Skeletal muscle satellite cell (primary cell): ENCODE measurements around the gene ARRDC1.
A peak's percentile ranks its signal among the peaks of the same experiment; 100 is the strongest.

Source experiments
- H3K27me3 ChIP-seq: 2 replicates; pipeline ENCODE4 v1.7.0; 2013; ENCODE audit warnings: low read length; ENCODE audit not compliant: control insufficient read depth, insufficient read depth
- H3K36me3 ChIP-seq: 2 replicates; pipeline ENCODE4 v1.7.0; 2013; ENCODE audit warnings: mild to moderate bottlenecking, control low read depth, low read length; ENCODE audit not compliant: insufficient read depth
- H3K4me1 ChIP-seq: 2 replicates; pipeline ENCODE4 v1.7.0; 2013; ENCODE audit warnings: low read length; ENCODE audit not compliant: control insufficient read depth, insufficient read depth
- H3K4me2 ChIP-seq: 2 replicates; pipeline ENCODE4 v1.7.0; 2013; ENCODE audit warnings: mild to moderate bottlenecking, low read length
- H3K4me3 ChIP-seq: 2 replicates; pipeline ENCODE4 v1.7.0; 2013; ENCODE audit warnings: low read length
- H3K9ac ChIP-seq: 2 replicates; pipeline ENCODE4 v1.7.0; 2013; ENCODE audit warnings: mild to moderate bottlenecking, low read depth, low read length, moderate library complexity
- H3K9me3 ChIP-seq: replicated peaks from 2 replicates; pipeline ENCODE4 v1.7.0; 2013; ENCODE audit warnings: mild to moderate bottlenecking, control low read depth, low read length

The ARRDC1 gene

DNA sequence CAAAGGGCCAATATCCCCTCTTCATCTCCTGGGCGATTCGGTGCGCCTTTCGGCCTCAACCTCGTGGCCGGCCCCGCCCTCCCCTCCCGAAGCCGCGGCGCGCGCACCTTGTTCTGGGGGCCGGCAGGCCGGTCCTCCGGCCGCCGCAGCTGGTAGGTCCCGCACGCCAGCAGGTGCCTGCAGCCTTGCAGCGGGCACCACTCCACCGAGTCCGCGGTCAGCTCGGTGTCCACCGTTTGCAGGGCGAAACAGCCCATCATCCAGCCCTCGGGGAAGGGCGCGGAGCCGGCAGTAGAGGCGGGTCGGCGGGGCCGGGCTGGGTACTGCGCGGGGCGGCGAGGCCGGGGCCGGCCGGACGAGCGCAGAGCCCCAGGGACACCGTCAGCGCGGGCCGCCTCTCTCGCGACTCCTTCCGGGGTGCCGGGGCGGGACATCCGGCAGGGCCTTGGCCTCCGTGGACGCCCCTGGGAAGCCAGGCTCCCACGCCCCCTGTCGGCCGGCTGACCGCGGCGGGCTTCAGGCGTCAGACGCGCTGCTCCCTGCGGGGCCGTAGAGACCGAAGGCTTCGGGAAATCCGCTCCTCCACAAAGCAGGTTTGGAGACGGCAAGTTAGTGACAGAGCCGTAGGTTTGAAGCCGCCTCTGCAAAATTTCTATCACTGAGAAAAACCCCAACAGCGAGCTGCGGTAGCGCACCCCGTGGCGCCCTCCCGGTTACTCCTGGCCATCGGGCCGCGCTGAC is 26.8 kb upstream of the ARRDC1 start, which contains the start of gene DPH7:
TSS of gene DPH7 (minus strand) at position 408 of the 741 bp plus-strand sequence. CDS start at position 260, 148 bp downstream.
- Histone ChIP-seq H3K36me3 (peaks cover 45% of the 10 kb centered on the region), H3K4me3 (peak within 1 kb of the TSS; percentile 97)

GRCh38 chr9:137579259-137579604 is 26.3 kb upstream of the ARRDC1 start:
- Histone ChIP-seq H3K4me2 (peak overlapping the region; percentile 87), H3K36me3 (peaks cover 41% of the 10 kb centered on the region), H3K27me3 (no peaks in the 10 kb centered on the region), H3K9ac (peak overlapping the region; percentile 79), H3K4me1 (peaks cover 20% of the 10 kb centered on the region), H3K4me3 (peak overlapping the region; percentile 97), H3K9me3 (no peaks in the 10 kb centered on the region)

More for the DNA sequence above, 26.8 kb upstream of the ARRDC1 start, which contains the start of gene DPH7:
- Histone ChIP-seq H3K4me1 (peaks cover 20% of the 10 kb centered on the region), H3K9me3 (no peaks in the 10 kb centered on the region), H3K27me3 (no peaks in the 10 kb centered on the region), H3K9ac (peak within 1 kb of the TSS; percentile 91), H3K4me2 (peak within 1 kb of the TSS; percentile 87)

DNA sequence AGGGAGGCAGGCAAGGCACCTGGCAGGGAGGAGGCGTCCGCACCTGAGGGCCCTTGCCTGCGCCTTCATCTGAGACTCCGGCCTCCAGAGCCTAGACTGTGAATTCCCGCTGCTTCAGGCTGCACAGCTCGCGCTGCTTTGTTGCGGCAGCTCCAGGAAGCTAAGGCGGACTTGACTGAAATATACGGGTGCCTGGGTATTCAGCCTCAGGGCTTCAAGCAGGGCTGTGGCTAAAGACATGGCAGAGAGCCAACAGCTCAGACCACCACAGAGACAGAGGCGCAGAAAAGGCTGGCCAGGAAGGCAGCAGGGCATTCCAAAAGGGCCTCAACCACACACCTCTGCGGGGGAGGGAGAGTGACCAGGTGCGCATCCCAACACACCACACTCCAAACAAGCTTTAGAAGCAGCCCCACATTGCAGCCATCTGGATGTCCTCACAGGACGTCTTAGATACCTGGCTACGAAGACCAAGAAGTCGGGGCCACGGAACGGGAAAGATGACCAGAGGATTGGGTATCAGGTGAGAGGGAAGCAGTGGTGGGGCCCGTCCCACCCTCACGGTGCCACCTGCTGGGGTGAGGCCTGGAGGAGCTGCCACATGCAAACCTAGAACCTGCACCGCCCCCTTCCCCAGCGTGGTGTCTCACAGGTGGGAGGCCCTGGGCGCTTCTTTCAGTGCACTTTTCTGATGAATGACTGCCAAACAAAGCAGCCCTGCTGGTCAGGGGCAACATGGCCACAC is 25.1 kb upstream of the ARRDC1 start:
- peaks cover 20% of the 10 kb centered on the region for H3K4me1 ChIP-seq
- no peaks in the 10 kb centered on the region for H3K9me3 ChIP-seq

GRCh38 chr9:137580954-137581322 is 24.5 kb upstream of the ARRDC1 start:
- H3K4me2 ChIP-seq: no peak overlapping the region
- no peak overlapping the region for H3K4me3 ChIP-seq
- H3K27me3 ChIP-seq: no peaks in the 10 kb centered on the region
- no peak overlapping the region for H3K9ac ChIP-seq
- H3K9me3 ChIP-seq: no peaks in the 10 kb centered on the region
- H3K36me3 ChIP-seq: peaks cover 33% of the 10 kb centered on the region
- peaks cover 19% of the 10 kb centered on the region for H3K4me1 ChIP-seq

More for the DNA sequence above, 25.1 kb upstream of the ARRDC1 start:
- Histone ChIP-seq H3K36me3 (peaks cover 33% of the 10 kb centered on the region), H3K4me3 (no peak overlapping the region), H3K27me3 (no peaks in the 10 kb centered on the region), H3K4me2 (no peak overlapping the region), H3K9ac (no peak overlapping the region)

DNA sequence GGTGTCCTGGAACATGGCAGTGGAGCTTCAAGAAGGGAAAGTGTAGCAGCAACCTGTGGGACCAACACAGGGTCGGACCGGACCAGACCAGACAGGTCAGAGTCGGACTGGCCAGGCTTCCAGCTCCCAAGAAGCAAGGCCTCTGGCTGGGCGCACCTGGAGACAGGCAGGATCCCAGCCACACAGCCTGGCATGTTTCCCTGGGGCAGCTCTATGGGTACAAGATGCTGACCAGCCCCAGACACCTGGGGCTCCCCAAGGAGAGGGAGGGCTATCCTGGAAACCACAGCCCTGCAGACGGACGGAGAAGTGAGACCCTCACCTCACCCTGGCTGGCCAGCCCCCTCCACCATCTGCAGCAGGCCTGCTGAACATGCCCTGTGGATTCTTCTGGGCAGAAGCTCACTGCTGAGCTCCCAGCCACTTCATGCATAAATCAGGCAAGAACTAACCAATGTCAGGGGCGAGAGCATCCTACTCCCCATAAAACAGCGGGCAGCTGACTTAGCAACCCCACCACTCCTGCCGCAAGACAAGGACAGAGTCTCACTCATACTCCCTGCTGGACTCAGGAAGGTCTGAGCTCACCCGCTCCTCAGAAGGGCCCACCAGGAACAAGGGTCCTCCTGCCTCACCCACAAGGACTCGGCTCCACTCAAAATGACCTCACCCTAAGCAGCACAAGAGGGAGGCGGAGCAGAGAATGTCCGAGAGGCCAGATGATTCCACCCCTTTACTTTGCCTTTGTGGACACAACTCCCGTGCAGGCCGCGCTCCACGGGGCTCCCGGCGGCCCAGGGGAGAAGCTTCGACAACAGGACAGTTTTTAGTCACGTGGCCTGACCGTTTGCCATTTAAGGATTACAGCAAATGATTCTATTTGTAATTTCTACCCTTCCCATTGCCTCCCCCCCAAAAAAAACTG is 23.9 kb upstream of the ARRDC1 start:
- no peaks in the 10 kb centered on the region for H3K27me3 ChIP-seq
- no peak overlapping the region for H3K4me2 ChIP-seq
- no peaks in the 10 kb centered on the region for H3K9me3 ChIP-seq
- no peak overlapping the region for H3K9ac ChIP-seq
- peaks cover 14% of the 10 kb centered on the region for H3K4me1 ChIP-seq
- H3K36me3 ChIP-seq: peaks cover 38% of the 10 kb centered on the region
- no peak overlapping the region for H3K4me3 ChIP-seq

GRCh38 chr9:137582286-137582860 is 23.1 kb upstream of the ARRDC1 start:
- Histone ChIP-seq H3K9ac (no peak overlapping the region), H3K4me3 (no peak overlapping the region), H3K36me3 (peaks cover 45% of the 10 kb centered on the region), H3K9me3 (no peaks in the 10 kb centered on the region), H3K27me3 (no peaks in the 10 kb centered on the region), H3K4me2 (no peak overlapping the region), H3K4me1 (peaks cover 9% of the 10 kb centered on the region)

- H3K36me3 ChIP-seq: peaks cover 55% of the 10 kb centered on the region
- H3K4me3 ChIP-seq: no peak overlapping the region
- no peak overlapping the region for H3K9ac ChIP-seq
- peaks cover 6% of the 10 kb centered on the region for H3K4me1 ChIP-seq
- no peak overlapping the region for H3K4me2 ChIP-seq
- H3K27me3 ChIP-seq: no peaks in the 10 kb centered on the region
- H3K9me3 ChIP-seq: no peaks in the 10 kb centered on the region
Measured at GRCh38 chr9:137583347-137583746, 22.1 kb upstream of the ARRDC1 start.

GRCh38 chr9:137583957-137584356 is 21.5 kb upstream of the ARRDC1 start:
- Histone ChIP-seq H3K9me3 (no peaks in the 10 kb centered on the region), H3K9ac (no peak overlapping the region), H3K27me3 (no peaks in the 10 kb centered on the region), H3K4me2 (no peak overlapping the region), H3K4me1 (peaks cover 9% of the 10 kb centered on the region), H3K36me3 (peaks cover 59% of the 10 kb centered on the region), H3K4me3 (no peak overlapping the region)

DNA sequence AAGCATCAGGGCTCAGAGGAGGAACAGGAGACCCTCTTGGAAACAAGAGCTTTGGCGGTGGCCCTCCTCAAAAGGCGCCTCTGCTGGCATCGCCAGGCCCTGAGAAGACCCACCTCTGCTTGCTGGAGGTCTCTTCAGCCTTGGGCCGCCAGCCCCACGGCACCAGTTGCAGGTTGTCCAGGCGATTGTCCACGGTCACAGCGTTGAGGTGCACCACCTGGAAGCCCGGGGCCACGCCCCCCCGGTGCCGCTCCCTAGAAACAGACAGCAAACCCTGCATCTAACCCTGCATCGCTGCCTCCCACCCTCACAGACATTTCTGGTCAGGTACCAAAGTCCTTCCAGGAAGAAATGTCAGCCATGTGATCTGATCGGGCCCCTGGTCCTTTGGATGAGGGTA is 18.6 kb upstream of the ARRDC1 start:
- Histone ChIP-seq H3K4me2 (no peak overlapping the region), H3K4me1 (peaks cover 9% of the 10 kb centered on the region), H3K27me3 (no peaks in the 10 kb centered on the region), H3K36me3 (peaks cover 52% of the 10 kb centered on the region), H3K9me3 (no peaks in the 10 kb centered on the region), H3K9ac (no peak overlapping the region), H3K4me3 (no peak overlapping the region)

DNA sequence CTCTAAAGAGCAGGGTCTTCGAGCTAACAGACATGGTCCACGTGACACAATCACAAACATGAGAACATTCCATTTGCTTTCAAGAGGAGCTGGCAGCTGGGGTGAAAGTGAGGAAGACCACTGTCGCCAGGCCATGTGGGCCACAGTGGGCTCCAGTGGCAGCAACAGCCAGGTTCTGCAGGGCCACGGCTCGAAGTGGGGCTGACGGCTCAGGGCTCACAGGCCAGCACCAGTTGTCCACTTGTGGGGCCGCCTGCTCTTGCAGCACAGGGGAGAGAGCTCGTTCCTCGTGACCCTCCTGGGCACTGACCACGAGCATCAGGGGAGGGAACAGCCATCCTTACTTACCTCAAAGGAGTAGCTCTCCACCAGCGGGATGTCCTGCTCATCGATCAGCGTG is 17.2 kb upstream of the ARRDC1 start:
- Histone ChIP-seq H3K9me3 (no peaks in the 10 kb centered on the region), H3K36me3 (peaks cover 40% of the 10 kb centered on the region), H3K4me1 (peaks cover 9% of the 10 kb centered on the region), H3K27me3 (no peaks in the 10 kb centered on the region), H3K4me3 (no peak overlapping the region), H3K4me2 (no peak overlapping the region), H3K9ac (no peak overlapping the region)

GRCh38 chr9:137588891-137589290 is 16.6 kb upstream of the ARRDC1 start:
- H3K4me3 ChIP-seq: peak overlapping the region; percentile 91
- peak overlapping the region; percentile 83 for H3K4me2 ChIP-seq
- no peaks in the 10 kb centered on the region for H3K27me3 ChIP-seq
- no peaks in the 10 kb centered on the region for H3K9me3 ChIP-seq
- H3K36me3 ChIP-seq: peaks cover 37% of the 10 kb centered on the region
- H3K9ac ChIP-seq: peak overlapping the region; percentile 77
- H3K4me1 ChIP-seq: peaks cover 9% of the 10 kb centered on the region
